DND-41 (cell line): Measurements from ENCODE around the gene FGFBP2.

Experiments used
- ATAC-seq: fragments of 200-7000 bp; cut with Tn5 transposase; 3 replicates; pipeline ENCODE4 v1.9.1; 2021; ENCODE audit warnings: low read depth; ENCODE audit not compliant: insufficient read depth
- DNase-seq: peaks from one replicate; pipeline ENCODE4 v3.0.0-alpha.2; 2020
- H2AFZ ChIP-seq: 2 replicates; pipeline ENCODE4 v1.6.0; 2012; ENCODE audit warnings: low read depth, low read length
- H3K27ac ChIP-seq: 2 replicates; pipeline ENCODE4 v1.5.1; 2012; ENCODE audit warnings: low read length, inconsistent platforms
- H3K27me3 ChIP-seq: fragments of 200-600 bp; sonication (generic); 2 replicates; pipeline ENCODE4 v1.6.0; 2012; ENCODE audit warnings: low read length, mild to moderate bottlenecking, inconsistent platforms; ENCODE audit not compliant: insufficient read depth, poor library complexity
- H3K36me3 ChIP-seq: 2 replicates; pipeline ENCODE4 v1.5.1; 2012; ENCODE audit warnings: low read length, inconsistent platforms; ENCODE audit not compliant: insufficient read depth
- H3K4me1 ChIP-seq: 2 replicates; pipeline ENCODE4 v1.5.1; 2012; ENCODE audit warnings: mild to moderate bottlenecking, low read length; ENCODE audit not compliant: insufficient read depth
- H3K4me2 ChIP-seq: 2 replicates; pipeline ENCODE4 v1.6.0; 2012; ENCODE audit warnings: mild to moderate bottlenecking, moderate library complexity, low read length, inconsistent platforms; ENCODE audit not compliant: insufficient read depth
- H3K4me3 ChIP-seq, 2 experiments: fragments of 200-600 bp in 1 of 2; shearing (Covaris generic) in 1 of 2; 2 replicates each; pipeline ENCODE4 v1.5.1; 2012 to 2016; ENCODE audit warnings: inconsistent platforms in 2 of 2, low read length in 2 of 2, mild to moderate bottlenecking in 2 of 2, low read depth in 1 of 2, moderate library complexity in 1 of 2
- H3K79me2 ChIP-seq: 2 replicates; pipeline ENCODE4 v1.6.0; 2012; ENCODE audit warnings: low read length, inconsistent platforms; ENCODE audit not compliant: insufficient read depth
- H3K9ac ChIP-seq: 2 replicates; pipeline ENCODE4 v1.6.0; 2012; ENCODE audit warnings: low read depth, mild to moderate bottlenecking, inconsistent platforms, low read length, moderate library complexity
- H3K9me3 ChIP-seq: 2 replicates; pipeline ENCODE4 v1.5.1; 2012; ENCODE audit warnings: low read length, moderate library complexity, mild to moderate bottlenecking, inconsistent platforms; ENCODE audit not compliant: insufficient read depth, severe bottlenecking
- H4K20me1 ChIP-seq: 2 replicates; pipeline ENCODE4 v1.6.0; 2012; ENCODE audit warnings: low read length; ENCODE audit not compliant: insufficient read depth
- CTCF ChIP-seq: IDR thresholded peaks from 2 replicates; pipeline ENCODE4 v1.5.1; 2012; ENCODE audit warnings: borderline replicate concordance, low read length, moderate library complexity, mild to moderate bottlenecking; ENCODE audit not compliant: poor library complexity, severe bottlenecking; ENCODE audit errors: extremely low read depth
- EZH2 ChIP-seq: IDR thresholded peaks from 3 replicates; pipeline ENCODE4 v1.6.1; 2012; ENCODE audit warnings: borderline replicate concordance, low read depth, mild to moderate bottlenecking, moderate library complexity, low read length, inconsistent platforms; ENCODE audit not compliant: severe bottlenecking

The FGFBP2 gene

GRCh38 chr4:15995826-15996225 lies 32.9 kb upstream of the FGFBP2 start:
- no peaks in the 10 kb centered on the region for H3K9me3 ChIP-seq
- H3K79me2 ChIP-seq, result no peaks in the 10 kb centered on the region
- DNase-seq, result no peak
- no peak overlapping the region for H3K9ac ChIP-seq
- H3K4me2 ChIP-seq, result no peak overlapping the region
- no peak for ATAC-seq
- no peak overlapping the region for H3K4me3 ChIP-seq
- no peak overlapping the region for H3K27ac ChIP-seq
- H3K27me3 ChIP-seq, result peaks cover 28% of the 10 kb centered on the region
- H3K36me3 ChIP-seq, result no peaks in the 10 kb centered on the region
- 0 out of 2 replicates have a peak, but pooled peaks cover 3% of the 10 kb centered on the region for H3K4me1 ChIP-seq
- no peaks in the 10 kb centered on the region for H4K20me1 ChIP-seq
- no peak for TF ChIP-seq EZH2
- TF ChIP-seq CTCF, result no peak
- H2AFZ ChIP-seq, result no peak overlapping the region

GRCh38 chr4:15992167-15992485 lies 29.2 kb upstream of the FGFBP2 start:
- no peak for DNase-seq
- Histone ChIP-seq H3K27ac (no peak overlapping the region), H3K79me2 (no peaks in the 10 kb centered on the region), H3K36me3 (no peaks in the 10 kb centered on the region), H3K27me3 (peaks cover 24% of the 10 kb centered on the region), H3K4me1 (0 out of 2 replicates have a peak, but pooled peaks cover 3% of the 10 kb centered on the region), H3K4me3 (no peak overlapping the region), H3K9ac (no peak overlapping the region), H3K9me3 (no peaks in the 10 kb centered on the region), H2AFZ (no peak overlapping the region), H3K4me2 (no peak overlapping the region), H4K20me1 (no peaks in the 10 kb centered on the region)
- TF ChIP-seq EZH2 (no peak), CTCF (no peak)
- ATAC-seq, result no peak

GRCh38 chr4:15990570-15991285 lies 27.8 kb upstream of the FGFBP2 start:
- no peaks in the 10 kb centered on the region for H3K36me3 ChIP-seq
- TF ChIP-seq EZH2 (no peak), CTCF (no peak)
- H3K27ac ChIP-seq, result no peak overlapping the region
- no peak overlapping the region for H3K9ac ChIP-seq
- H3K4me1 ChIP-seq, result 0 out of 2 replicates have a peak, but pooled peaks cover 3% of the 10 kb centered on the region
- no peaks in the 10 kb centered on the region for H3K79me2 ChIP-seq
- peaks cover 26% of the 10 kb centered on the region for H3K27me3 ChIP-seq
- H3K4me2 ChIP-seq, result no peak overlapping the region
- no peak overlapping the region for H2AFZ ChIP-seq
- H4K20me1 ChIP-seq, result no peaks in the 10 kb centered on the region
- H3K4me3 ChIP-seq, result no peak overlapping the region
- no peaks in the 10 kb centered on the region for H3K9me3 ChIP-seq
- ATAC-seq (no peak), DNase-seq (no peak)
